Measurements from ENCODE around the gene GIPC1. TPM values are rescaled to one million over a fixed set of nuclear protein-coding genes. Genes with fewer than 3 reads are reported as not detected.

The GIPC1 gene
- total RNA-seq (2022; extraction: Qiagen RNA extraction) = 108 to 145 TPM (median 144 TPM) in 5 replicates

GRCh38 chr19:14496029-14496833 is at the start of gene GIPC1:
Gene GIPC1 (minus strand): TSS chr19:14496127. CDS start chr19:14482976, 13,151 bp downstream.

DNA sequence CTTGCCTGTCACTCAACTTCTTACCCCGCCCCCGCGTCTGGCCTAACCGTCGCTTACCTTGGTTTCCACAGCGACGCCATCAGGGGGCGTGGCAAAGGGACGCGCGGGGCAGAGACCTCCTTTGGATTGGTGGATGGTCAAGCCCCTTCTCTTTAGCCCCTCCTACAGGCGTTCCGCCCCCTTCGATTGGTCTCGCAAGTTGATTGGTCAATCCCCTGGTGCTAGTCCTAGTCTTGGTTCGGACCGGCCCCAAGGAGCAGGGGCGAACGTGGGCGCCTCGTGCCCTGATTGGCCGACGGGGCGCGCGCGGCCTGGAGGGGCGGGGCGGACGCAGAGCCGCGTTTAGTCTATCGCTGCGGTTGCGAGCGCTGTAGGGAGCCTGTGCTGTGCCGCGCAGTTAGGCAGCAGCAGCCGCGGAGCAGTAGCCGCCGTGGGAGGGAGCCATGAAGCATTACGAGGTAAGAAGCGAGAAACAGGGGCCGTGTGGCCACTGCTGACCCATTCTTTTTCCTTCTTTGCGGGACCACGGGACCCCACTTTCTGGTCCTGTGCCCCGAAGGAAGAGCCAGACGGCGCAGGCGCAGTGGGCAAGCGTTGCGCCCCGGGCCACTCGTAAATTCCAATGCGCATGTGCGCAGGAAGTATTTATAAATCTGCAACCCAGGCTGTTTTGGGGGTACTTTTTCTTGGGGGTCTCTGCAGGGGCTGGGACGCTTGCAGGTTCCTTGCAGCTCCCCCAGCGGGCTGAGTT is 33.5 kb upstream of the GIPC1 start, which contains the start of gene TECR:
Gene TECR, plus strand, starts transcription at position 341 of the 751 bp plus-strand sequence. Its CDS starts 103 bp downstream, at position 444.

DNA sequence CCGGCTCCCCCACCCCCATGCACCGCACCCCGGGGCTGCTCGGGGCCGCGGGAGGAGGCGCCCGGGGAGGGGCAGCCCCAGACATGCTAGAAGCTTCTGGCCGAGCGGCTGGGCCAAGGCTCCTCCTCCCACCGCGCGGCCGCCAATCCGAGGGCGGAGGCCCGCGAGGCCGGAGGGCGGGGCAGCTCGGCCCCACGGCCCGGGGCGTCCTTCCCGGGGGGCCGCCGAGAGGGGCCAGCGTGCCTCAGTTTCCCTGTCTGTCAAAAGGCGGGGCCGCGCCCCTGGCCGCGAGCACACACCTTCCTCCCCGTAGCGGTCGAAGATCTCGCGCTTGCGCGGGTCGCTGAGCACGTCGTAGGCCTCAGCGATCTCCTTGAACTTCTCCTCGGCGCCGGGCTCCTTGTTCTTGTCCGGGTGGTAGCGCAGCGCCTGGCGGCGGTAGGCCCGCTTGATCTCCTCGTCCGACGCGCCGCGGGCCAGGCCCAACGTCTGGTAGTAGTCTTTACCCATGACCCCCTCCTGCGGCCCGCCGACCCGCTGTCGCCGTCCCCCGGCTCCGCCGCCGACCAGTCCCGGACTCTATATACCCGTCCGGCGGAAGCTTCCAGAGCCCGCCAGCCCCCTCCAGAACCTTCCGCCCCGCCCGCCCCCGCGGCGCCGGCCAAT is 22.0 kb upstream of the GIPC1 start, which contains the start of gene DNAJB1:
Gene DNAJB1, minus strand, starts transcription at position 558 of the 666 bp plus-strand sequence. Its CDS starts 48 bp downstream, at position 510.

GRCh38 chr19:14475251-14476073 is 20.5 kb downstream of the GIPC1 start, which contains the start of gene PTGER1:
Gene PTGER1 (minus strand): TSS chr19:14475354. CDS start chr19:14474320, 1,034 bp downstream.

GRCh38 chr19:14432791-14433553 is 63.0 kb downstream of the GIPC1 start, which contains the start of gene PKN1:
Gene PKN1 (plus strand): TSS chr19:14433306. CDS start chr19:14433522, 216 bp downstream.

Other genes starting within 250 kb of the GIPC1 start
- gene ADGRE5, start 114.7 kb downstream of the GIPC1 start, total RNA-seq (2022; extraction: Qiagen RNA extraction) = 77.8 to 90.3 TPM (median 86.2 TPM) in 5 replicates
- 114 to 137 TPM (median 126 TPM) in 5 replicates for gene DDX39A, start 76.8 kb downstream of the GIPC1 start, total RNA-seq (2022; extraction: Qiagen RNA extraction)
- 76.0 to 79.2 TPM (median 76.5 TPM) in 5 replicates for gene PKN1, start 62.8 kb downstream of the GIPC1 start, total RNA-seq (2022; extraction: Qiagen RNA extraction)
- 0.07 to 0.15 TPM (median 0.08 TPM) in 3 of 5 replicates, not detected in the others for gene PTGER1, start 20.8 kb downstream of the GIPC1 start, total RNA-seq (2022; extraction: Qiagen RNA extraction)
- gene DNAJB1, start 22.3 kb upstream of the GIPC1 start, total RNA-seq (2022; extraction: Qiagen RNA extraction) = 206 to 250 TPM (median 215 TPM) in 5 replicates
- gene TECR, start 33.5 kb upstream of the GIPC1 start, total RNA-seq (2022; extraction: Qiagen RNA extraction) = 140 to 180 TPM (median 178 TPM) in 5 replicates
- 138 to 196 TPM (median 193 TPM) in 5 replicates for gene NDUFB7, start 75.9 kb upstream of the GIPC1 start, total RNA-seq (2022; extraction: Qiagen RNA extraction)
- not detected in 5 replicates for gene CLEC17A, start 87.0 kb upstream of the GIPC1 start, total RNA-seq (2022; extraction: Qiagen RNA extraction)
- not detected in 5 replicates for gene ADGRE3, start 178.7 kb upstream of the GIPC1 start, total RNA-seq (2022; extraction: Qiagen RNA extraction)
- 2.6 to 3.5 TPM (median 3.1 TPM) in 5 replicates for gene ZNF333, start 193.9 kb upstream of the GIPC1 start, total RNA-seq (2022; extraction: Qiagen RNA extraction)